HG03460 (cell line): Measurements from ENCODE around the gene ARIH2.
A peak's percentile ranks its signal among the peaks of the same experiment; 100 is the strongest.

Source experiments
- ATAC-seq: cut with Tn5 transposase; IDR thresholded peaks from one replicate; pipeline ENCODE4 v1.9.1; 2021; ENCODE audit not compliant: unreplicated experiment

The ARIH2 gene

DNA sequence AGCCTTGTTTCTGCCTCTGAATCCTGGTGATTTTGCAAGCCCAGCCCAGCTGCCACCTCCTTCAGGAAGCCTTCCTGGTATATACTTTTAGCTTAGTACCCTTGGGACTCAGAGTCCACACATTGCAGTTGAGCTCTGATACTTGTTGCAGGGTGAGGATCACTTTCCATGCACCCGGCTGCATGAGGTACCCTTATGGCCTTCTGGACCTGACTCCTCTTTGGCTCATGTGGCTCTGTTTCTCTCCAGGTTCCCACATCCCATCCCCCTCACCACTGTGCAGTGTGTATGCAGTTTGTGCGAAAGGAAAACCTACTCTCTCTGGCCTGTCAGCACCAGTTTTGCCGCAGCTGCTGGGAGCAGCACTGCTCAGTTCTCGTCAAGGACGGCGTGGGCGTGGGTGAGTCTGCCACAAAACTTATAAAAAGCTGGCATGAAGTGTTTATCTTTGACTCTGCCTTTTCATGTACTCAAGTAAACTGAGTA is 48.3 kb downstream of the ARIH2 start:
- ATAC-seq: no peak

DNA sequence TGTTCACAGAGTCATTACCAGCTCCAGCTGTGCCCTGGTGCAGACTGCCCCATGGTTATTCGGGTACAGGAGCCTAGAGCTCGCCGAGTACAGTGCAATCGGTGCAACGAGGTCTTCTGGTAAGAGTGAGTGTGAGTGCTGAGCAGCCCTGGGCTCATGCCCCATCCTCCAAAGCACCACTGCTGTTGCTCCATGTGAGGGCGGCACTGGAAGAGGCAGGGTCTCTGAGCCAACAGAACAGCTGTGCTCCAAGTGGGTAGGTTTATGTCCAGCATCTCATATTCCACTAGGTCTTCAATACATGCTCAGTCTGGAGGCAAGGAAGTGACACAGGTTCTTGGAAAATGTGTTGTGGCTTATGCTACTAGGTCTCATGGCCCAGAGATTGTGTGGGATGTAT is 51.9 kb downstream of the ARIH2 start:
- ATAC-seq: no peak

DNA sequence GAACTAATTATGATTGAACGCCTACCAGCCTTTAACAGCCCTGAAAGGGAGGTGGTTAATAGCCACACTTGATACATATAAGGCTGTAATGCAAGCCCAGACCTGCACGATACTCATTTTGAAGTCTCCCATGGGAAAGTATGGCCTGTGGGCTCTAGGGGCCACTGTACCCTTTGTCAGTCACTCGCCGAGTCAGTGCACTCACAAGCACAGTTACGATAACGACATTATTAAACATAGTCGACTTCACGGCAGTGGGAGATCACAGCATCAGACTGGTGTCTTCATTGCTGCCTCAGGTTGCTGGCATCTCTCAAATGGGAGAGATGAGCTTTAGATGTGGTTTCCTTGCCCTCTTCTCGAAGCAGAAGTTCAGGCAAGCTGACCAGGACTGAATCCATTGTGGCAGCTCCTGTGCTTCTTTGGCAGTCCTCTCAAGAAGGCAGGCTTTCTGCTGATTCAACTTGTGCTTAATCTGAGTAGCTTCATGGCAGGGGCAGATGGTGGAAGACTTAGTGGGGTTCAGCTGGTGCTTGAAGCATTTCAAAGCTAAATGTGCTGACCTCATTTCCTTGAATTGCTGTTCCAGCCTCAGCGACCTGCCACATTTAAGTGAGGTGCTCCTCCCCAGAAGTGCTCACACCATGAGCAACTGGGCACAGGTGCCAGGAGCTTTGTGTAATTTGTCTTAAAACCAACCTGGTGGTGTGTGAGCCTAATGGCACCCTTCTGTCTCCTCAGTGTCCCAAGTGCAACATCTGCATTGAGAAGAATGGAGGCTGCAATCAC is 55.6 kb downstream of the ARIH2 start:
- ATAC-seq: no peak

DNA sequence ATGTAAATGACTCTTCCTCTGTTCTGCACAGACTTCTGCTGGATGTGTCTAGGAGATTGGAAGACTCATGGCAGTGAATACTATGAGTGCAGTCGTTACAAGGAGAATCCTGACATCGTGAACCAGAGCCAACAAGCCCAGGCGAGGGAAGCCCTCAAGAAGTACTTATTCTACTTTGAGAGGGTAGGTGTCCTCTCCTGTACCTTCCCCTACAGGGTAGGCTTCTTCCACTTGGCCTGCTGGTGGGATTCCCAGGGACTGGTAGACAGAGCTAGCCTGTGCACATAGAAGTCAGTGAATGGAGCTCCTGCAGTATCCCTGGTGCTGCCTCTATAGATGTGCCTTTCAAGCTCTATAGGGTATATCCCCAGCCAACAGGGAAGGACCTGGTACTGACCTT is 60.8 kb downstream of the ARIH2 start:
- no peak for ATAC-seq

DNA sequence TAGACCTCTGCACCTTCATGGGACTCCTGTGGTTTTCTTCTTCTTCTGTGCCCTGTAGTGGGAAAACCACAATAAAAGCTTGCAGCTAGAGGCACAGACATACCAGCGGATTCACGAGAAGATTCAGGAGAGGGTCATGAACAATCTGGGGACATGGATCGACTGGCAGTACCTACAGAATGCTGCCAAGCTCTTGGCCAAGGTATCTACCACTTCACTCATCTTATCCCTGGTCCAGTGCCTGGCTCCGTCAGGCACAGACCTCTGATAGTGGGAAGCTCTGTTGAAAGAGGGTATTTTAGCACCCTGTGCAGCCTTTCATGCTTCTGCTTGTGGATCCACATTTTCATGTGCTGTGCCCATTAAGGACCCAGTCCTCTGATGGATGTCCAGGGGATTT is 61.7 kb downstream of the ARIH2 start:
- ATAC-seq: no peak

DNA sequence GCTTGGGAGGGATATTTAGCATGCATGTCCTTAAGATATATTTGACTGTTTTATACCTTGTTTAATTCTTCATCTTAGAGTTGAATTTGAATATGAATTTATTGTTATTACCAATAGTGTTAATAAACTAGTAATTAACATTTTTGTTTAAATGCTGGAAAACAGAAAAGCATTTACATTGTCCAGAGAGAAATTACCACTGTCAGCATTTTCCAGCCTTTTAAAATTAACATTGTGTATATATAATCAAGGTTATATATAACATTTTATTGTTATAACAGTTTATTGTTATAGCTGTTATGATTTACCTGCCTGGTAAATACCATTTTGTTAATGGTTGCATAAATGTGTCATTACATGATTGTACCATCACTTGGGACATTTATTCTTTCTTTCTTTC is 63.4 kb downstream of the ARIH2 start:
- ATAC-seq: no peak

DNA sequence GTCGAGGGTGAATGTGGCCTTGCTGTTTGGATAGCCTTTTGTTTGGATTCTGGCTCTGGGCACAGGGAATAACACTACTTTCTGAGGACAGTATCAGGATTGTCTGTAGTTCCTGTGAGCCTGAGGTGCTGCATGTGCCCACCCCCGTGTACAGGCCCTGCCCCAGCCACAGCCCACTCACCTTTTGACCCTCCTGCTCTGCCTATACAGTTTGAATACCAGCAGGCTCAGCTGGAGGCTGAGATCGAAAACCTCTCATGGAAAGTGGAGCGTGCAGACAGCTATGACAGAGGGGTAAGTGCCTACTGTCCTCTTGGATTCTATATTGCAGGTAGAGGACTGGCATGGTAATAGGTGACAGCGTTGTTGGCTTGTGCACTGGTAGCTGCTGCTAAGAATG is 64.0 kb downstream of the ARIH2 start:
- no peak for ATAC-seq

DNA sequence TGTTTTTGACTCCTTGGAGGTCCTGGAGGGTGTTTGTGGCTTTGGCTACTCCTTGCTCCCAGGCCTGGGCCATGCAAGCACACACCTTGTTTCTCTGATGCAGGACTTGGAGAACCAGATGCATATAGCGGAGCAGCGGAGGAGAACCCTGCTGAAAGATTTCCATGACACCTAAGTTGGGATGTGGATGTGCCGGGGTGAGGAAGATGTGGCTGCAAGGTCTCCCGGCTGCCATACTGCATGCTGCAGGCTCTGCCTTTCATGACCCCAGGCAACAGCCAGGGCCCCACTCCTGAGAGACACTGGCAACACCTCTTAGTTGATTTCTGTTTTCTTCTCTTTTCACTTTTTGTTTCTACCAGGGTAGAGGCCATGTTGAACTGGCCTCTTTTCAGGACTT is 64.5 kb downstream of the ARIH2 start:
- no peak for ATAC-seq

DNA sequence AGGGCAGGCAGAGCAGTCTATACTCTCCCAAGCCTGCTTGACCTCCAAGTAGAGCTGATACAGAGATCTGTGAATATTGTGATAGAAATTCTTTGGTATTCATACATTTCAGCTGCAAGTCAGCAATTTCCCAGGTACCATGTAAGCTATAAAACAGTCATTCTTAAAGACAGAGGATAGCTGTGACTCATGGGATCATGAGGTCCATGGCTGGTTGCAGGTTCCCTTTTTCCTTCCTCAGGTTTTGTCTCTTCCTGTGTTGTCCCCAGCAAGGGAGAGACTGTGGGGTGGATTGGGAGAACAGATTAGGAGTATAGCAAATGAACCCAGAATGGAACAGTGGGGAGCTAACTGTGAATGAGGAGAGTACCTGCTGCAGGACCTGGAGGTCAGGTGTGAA is 66.0 kb downstream of the ARIH2 start:
- no peak for ATAC-seq

DNA sequence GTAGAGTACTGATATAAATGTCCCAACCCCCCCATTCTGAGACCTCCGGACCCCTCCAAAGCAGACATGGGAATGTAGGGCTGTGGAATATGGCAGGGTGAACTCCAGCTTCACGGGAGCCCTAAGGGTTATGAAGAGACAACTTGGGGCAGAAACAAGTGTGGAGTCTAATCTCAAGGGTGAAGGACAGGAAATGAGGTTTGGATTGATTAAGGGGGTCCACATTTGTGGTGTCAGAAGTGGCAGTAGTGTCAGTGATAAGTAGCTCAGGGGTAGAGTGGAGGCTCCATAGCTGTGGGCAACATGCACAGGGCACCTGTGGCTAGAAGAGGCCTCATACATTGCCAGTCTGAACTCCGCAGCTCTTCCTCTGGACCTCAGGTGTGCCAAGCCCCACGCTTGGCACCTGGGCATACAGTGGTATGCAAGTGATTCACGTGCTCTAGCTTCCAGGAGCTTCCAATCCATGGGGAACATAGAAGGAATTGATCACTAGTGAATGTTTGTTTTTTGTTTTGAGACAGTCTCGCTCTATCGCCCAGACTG is 67.3 kb downstream of the ARIH2 start:
- ATAC-seq: no peak

DNA sequence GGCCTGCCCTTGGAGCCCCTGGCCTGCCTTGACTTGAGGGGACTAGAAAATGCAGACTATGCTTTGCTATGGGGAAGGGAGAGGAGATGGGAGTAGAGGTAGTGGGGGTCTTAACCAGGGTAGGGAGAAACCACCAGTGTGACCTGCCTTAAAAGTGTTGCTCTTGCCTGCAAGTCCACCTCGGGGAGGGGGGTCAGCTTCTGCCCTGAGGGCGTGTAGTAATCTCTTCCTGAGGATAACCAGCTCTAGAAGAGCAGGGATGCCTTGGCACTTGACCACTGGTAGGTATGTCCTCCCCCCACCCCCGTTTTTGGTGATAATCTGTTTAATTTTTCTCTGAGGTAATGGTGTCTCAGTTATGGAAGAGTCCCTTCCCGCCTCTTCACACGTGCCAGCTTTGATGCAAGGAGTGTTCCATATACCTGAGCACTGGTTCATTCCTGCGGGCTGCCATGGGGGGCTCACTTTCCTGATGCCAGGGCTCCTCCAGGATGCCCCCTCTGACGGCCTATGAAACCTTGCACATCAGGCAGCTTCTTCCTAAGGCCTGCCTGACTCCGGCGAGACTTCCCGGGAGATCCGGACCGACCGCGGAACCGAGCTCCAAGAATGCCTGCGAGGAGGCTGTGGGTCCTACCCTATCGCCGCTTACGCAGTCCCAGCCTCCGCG is 70.6 kb downstream of the ARIH2 start:
- no peak for ATAC-seq

DNA sequence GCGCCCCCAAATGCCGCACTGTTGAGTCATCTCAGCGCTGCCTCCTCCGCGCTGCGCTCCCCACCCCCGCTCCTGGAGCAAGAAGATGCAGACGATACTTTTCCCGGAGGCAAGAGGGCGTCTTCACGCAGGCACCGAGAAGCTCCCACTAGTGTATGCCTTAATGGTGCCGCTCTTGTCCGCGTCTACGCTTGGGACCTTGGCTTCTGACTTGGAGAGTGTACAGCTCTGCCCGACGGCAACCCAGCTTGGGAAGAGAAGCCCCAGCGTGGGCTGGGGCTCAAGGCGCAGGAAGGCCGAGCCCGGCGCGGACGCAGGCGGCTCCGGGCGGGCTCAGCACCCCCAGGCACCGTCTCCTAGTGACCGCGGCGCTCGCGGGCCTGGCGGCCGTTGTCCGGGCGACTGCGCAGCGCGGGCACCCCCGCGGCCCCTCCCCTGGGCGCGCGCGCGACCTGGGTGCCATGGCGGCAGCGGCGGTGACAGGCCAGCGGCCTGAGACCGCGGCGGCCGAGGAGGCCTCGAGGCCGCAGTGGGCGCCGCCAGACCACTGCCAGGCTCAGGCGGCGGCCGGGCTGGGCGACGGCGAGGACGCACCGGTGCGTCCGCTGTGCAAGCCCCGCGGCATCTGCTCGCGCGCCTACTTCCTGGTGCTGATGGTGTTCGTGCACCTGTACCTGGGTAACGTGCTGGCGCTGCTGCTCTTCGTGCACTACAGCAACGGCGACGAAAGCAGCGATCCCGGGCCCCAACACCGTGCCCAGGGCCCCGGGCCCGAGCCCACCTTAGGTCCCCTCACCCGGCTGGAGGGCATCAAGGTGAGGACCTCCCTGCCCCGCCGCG is 71.4 kb downstream of the ARIH2 start, which contains the start of gene P4HTM:
TSS of gene P4HTM (plus strand) at position 446 of the 840 bp plus-strand sequence. CDS start at position 462, 16 bp downstream.
- ATAC-seq: peak; percentile 50

DNA sequence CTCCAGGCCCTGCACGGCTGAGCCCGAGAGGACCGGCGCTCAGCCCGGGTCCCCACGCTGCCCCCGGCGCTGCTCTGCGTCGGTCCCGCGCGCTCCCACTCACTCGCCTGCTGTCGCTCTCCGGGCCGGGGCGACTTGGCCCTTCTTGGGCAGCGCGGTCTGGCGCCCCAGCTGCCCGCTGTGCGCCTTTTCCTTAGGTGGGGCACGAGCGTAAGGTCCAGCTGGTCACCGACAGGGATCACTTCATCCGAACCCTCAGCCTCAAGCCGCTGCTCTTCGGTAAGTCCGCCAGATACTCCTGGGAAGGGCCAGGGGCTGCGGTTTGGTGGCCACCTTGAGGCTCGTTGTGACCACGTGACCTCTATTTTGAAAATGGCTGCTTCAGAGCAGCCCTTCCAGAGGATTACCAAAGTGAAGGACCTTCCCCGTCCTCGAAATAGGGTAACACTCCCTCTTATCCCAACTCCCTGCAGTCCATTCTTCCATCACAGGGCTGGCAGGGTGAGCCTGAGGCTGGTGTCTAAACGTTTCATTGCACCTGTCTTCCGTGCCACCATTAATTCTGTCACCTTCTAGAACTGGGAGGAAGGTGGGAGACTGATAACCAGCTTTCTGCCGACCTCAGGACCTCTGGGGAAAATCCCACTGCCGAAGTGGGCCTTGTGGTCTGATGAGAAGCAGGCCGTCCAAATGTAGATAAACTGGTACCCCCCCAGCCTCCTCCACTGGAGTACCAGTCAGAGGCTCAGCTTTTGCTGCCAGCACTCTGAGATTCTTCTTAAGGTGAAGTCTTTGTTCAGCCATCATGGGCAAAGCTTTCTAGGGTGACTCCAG is 72.2 kb downstream of the ARIH2 start:
- no peak for ATAC-seq

DNA sequence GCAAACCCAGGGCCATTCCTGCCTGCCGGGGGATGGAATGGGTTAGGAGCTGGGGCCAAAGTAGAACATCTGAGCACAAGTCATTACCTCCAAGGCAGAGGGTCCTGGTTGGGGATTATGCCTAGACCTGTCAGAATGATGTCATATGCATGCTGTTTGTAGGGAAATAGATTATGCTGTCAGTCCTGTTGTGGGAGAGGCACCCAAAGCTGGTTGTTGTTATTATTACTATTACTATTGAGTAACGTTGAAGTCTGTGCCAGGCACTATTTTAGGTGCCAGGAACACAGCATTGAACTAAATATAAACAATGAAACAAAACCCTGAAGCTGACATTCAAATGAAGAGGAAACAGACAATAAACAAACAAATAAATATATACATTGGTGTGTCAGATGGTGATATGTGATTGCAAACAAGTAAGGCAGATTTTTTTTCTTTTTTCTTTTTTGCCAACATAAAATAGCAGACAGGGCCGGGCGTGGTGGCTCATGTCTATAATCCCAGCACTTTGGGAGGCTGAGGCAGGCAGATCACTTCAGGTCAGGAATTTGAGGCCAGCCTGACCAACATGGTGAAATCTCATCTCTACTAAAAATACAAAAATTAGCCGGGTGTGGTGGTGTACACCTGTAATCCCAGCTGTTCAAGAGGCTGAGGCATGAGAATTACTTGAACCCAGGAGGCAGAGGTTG is 73.4 kb downstream of the ARIH2 start:
- ATAC-seq: no peak

DNA sequence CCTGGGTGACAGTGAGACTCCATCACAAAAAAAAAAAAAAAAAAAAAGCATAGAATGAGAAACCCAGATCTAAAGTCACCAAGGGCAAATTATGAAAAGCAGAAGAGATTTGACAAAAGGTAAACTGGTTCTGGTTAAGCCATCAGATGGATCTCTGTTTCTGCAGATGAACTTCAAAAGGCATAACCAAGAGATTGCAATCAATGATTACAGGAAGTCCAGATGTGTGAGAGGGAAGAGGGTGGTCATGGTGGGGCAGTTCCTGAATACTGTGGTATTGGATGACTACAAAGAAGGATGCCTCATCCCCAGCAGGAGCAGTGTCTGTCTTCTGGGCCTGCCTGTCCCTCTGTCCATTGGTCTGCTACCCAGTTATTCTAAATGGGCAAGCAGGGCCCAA is 75.2 kb downstream of the ARIH2 start:
- no peak for ATAC-seq

DNA sequence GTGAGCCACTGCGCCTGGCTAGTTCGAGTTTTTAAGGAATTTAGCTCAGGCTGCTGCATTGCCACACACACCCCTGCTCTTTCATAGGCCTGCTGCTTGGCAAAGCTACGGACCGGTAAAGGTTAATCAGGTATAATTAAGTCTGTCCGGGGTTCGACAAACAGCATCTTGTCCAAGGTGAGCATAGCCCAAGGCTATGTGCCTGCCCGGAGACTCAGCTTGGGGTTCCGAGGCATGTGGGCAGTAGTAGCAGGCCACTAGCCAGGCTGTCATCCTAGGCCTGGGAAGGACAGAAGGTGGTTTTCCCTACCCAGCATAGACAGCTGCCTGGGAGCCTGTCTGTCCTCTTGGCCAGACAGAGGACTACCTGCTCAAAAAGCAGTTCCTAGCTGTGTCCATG is 78.0 kb downstream of the ARIH2 start:
- no peak for ATAC-seq

DNA sequence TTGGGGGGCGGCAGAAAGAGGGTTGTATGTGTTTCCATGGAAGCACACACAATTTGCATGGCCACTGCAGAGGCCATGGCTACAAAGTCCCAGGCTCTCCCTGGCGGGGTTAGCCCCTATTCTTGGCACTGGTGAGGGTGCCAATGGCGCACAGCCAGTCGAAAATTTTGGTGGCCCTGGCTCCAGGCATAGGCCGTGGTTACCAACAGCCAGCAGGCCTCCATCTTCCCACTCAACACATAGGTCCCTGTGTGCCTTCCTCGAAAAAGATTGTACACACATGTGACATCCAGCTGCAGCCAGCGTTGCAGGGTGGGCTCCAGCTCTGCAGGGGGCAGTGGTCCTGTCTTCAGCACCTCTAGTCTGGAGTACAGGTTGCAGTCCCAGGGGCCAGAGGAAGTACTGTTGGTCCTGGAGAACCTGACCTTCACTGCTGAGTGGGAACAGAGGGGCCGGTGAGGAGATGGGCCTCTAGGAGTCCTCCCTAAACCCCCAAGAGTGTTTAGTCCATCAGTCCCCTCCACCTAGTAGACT is 78.5 kb downstream of the ARIH2 start:
- ATAC-seq: no peak

DNA sequence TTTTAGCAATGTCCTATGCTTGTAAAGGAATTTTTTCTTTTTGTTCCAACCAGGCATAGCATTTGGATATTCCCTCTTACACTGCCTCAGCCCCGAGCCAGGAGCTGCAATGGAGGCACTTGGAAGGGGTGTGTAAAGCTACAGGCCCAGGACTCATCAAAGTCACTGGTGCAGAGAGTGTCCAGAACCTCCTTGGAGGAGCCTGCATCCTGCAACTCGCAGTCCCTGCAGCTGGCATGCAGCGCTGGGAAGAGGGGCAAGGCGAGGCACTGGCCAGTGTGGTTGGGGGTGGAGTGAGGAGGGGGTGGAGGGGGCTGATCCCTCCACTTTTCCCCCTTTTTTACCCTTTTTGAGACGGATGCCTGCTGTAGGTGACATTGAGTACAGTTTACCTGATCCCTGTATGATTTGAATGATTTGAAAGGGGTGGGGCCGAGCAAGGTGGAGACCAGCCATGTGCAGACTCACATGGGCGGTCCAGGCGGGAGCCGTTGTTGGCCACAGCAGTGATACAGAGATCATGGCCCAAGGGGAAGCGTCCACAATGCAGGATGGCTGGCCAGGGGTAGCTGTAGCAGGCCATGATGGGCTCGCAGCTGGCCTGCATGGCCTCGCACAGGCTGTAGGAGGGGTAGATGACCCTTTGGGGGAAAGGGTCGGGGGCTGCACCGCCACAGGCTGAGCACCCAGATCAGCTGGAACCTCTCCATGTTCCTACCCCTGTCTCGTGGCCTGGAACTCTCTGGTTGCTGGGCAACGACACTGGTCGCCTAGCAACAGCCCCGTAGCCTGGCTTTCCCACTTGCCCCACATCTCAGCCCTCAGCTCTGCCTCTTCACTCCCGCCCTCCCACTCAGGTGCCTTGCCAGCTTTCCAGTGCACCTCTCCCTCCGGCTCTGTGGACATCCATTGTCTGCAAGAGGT is 79.3 kb downstream of the ARIH2 start:
- ATAC-seq: no peak
